Measurements from ENCODE around the gene EFCAB11. TPM values are rescaled to one million over a fixed set of nuclear protein-coding genes. Genes with fewer than 3 reads are reported as not detected.
A peak's percentile ranks its signal among the peaks of the same experiment; 100 is the strongest.

The EFCAB11 gene
- total and polyA plus RNA-seq, 9 of the 15 experiments (the other 6 are each of a cell fraction or from before 2014, with no cell fraction given), result 13.4 to 37.9 (median 17.4) TPM

- Histone ChIP-seq H3K4me3 (no peak overlapping the region), H3K4me1 (replicated peaks in 1 of 2; ENCODE audit: control insufficient read depth in 2 of 2, insufficient read depth in 2 of 2, low read length in 2 of 2) (no peaks in the 10 kb centered on the region), H3K27me3 (ENCODE audit: control insufficient read depth in 2 of 2, insufficient read depth in 2 of 2, low read length in 2 of 2) (no peaks in the 10 kb centered on the region), H3K9ac (ENCODE audit: insufficient read depth in 1 of 2, low read depth in 2 of 2, low read length in 2 of 2) (no peak overlapping the region), H3K27ac (ENCODE audit: extremely low read depth, low read depth, low read length) (no peak overlapping the region), H4K20me1 (replicated peaks; ENCODE audit: control insufficient read depth, insufficient read depth, low read length) (no peaks in the 10 kb centered on the region), H3K9me1 (ENCODE audit: control insufficient read depth, insufficient read depth, low read length) (no peaks in the 10 kb centered on the region), H3K79me2 (ENCODE audit: control insufficient read depth, insufficient read depth, low read length) (no peaks in the 10 kb centered on the region), H2AFZ (ENCODE audit: low read depth, low read length) (no peak overlapping the region), H3K4me2 (ENCODE audit: insufficient read depth, low read length) (no peak overlapping the region), H3K9me3 (replicated peaks; ENCODE audit: control insufficient read depth, insufficient read depth, low read depth, low read length) (no peaks in the 10 kb centered on the region), H3K36me3 (ENCODE audit: control insufficient read depth, insufficient read depth, low read length) (no peaks in the 10 kb centered on the region)
- POLR2A ChIA-PET, result no interaction called here
- no peak for DNase-seq (ENCODE audit: extremely low read depth in 1 of 4, low spot score in 3 of 4)
- peak; percentile 48 for FAIRE-seq
- WGBS (ENCODE audit: insufficient coverage, low coverage, missing lambda C conversion rate), result 66% methylated on average over 4 of the region's 4 CpGs
- ATAC-seq, result no peak
- in situ Hi-C loops (cut with MboI) (no loop called here), intact Hi-C loops (cut with micrococcal nuclease) (no loop called here)
- BruUV-seq (replicated peaks), result no TSS peak
- TF ChIP-seq STAT5B (CRISPR knock-in tag; IDR thresholded peaks at IDR 0.05), result no peak
- no peak for TF ChIP-seq HOMEZ (CRISPR knock-in tag; IDR thresholded peaks at IDR 0.05)
- no peak for TF ChIP-seq CAMTA2 (CRISPR knock-in tag; conservative IDR thresholded peaks at IDR 0.05)
- no peak for TF ChIP-seq ZNF274 (IDR thresholded peaks at IDR 0.05; ENCODE audit: borderline replicate concordance, low read depth, low read length)
- TF ChIP-seq MEF2A (IDR thresholded peaks at IDR 0.05; ENCODE audit: control insufficient read depth, low read depth, low read length), result no peak
- TF ChIP-seq ZNF717 (CRISPR knock-in tag; IDR thresholded peaks at IDR 0.05), result no peak
- no peak for TF ChIP-seq ASH1L (IDR thresholded peaks at IDR 0.05; ENCODE audit: borderline replicate concordance, low read depth, partially characterized antibody)
- CTCF ChIA-PET (ENCODE audit: low intra/inter-chr PET ratio), result no interaction called here
These were observed 51.6 kb downstream of the EFCAB11 start for GRCh38 chr14:89902881-89903280.
